HG03565 (cell line): ENCODE measurements around the gene NUP58.

Source experiments
- ATAC-seq: cut with Tn5 transposase; IDR thresholded peaks from one replicate; pipeline ENCODE4 v1.9.1; 2021; ENCODE audit warnings: mild to moderate bottlenecking, moderate library complexity; ENCODE audit not compliant: unreplicated experiment

Gene NUP58, protein sequence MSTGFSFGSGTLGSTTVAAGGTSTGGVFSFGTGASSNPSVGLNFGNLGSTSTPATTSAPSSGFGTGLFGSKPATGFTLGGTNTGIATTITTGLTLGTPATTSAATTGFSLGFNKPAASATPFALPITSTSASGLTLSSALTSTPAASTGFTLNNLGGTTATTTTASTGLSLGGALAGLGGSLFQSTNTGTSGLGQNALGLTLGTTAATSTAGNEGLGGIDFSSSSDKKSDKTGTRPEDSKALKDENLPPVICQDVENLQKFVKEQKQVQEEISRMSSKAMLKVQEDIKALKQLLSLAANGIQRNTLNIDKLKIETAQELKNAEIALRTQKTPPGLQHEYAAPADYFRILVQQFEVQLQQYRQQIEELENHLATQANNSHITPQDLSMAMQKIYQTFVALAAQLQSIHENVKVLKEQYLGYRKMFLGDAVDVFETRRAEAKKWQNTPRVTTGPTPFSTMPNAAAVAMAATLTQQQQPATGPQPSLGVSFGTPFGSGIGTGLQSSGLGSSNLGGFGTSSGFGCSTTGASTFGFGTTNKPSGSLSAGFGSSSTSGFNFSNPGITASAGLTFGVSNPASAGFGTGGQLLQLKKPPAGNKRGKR

DNA sequence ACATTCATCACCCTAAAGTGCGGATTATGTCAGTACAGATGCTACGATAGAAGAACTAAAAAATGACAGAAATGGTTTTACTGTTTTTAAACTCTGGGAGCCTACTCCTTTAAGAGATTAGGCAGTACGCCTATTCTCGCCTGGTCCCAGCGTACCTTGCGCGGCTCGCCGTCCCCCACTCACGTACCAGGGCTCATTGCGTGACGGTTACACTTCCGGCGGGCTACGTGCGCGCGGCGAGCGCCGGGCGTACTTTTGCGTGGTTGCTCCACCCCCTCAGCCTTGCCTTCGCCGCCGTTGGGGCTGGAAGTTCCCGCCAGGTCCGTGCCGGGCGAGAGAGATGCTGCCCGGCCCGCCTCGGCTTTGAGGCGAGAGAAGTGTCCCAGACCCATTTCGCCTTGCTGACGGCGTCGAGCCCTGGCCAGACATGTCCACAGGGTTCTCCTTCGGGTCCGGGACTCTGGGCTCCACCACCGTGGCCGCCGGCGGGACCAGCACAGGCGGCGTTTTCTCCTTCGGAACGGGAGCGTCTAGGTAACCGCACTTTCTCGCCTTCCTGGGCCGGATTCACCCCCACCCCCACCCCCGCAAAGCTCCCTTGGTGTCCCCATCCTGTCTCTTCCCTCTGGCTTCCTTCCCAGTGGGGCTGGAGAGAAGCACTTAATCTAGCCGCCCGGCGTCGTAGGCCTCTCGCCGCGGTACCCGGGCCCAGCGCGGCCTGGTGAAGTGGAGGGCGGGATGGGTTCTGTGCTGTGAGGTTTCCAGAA, at the start of gene NUP58:
Gene NUP58 (plus strand): TSS at position 279 of the 767 bp plus-strand sequence. CDS start 149 bp downstream, at position 428.
- ATAC-seq = peak; percentile 96

- no peak for ATAC-seq
These were observed 49.2 kb upstream of the NUP58 start for GRCh38 chr13:25252225-25252624.

DNA sequence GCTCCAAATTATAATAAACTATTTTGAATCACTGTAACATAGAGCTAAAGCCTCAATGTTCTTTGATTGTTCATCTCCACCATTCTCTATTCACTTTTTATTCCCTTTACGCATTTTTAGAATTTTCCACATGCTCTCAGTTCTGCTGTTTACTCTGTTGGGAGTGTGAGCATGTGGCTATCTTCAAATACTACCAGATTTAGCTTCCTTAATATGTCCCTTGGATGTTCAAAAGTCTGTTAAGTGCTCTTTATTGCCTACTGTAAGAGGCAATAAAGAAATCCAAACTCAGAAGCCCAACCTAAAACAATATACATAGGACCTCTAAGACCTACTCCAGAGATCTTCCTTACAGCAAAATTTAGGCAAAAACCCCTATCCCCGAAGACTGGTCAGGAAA, 48.7 kb upstream of the NUP58 start:
- ATAC-seq = no peak

DNA sequence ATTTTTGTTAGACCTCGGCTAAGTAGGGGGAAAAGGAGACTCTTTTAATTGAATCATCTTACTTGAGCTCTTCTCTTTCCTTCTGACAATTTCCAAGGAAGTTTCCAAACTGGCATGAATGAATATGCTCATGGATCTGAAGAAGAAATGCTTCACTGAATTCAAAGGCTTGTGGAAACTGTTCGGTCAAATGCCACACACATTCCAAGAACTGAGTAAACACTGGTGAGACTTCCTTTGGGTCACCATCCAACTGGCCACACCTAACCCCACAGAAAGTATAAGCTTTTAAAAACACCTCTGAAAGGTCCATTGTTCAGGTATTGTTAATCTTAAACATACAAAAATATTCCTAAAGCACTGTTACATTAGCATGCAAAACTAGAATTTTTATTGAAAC, 47.7 kb upstream of the NUP58 start:
- no peak for ATAC-seq

- no peak for ATAC-seq
These were observed 39.2 kb upstream of the NUP58 start for GRCh38 chr13:25262261-25262660.

DNA sequence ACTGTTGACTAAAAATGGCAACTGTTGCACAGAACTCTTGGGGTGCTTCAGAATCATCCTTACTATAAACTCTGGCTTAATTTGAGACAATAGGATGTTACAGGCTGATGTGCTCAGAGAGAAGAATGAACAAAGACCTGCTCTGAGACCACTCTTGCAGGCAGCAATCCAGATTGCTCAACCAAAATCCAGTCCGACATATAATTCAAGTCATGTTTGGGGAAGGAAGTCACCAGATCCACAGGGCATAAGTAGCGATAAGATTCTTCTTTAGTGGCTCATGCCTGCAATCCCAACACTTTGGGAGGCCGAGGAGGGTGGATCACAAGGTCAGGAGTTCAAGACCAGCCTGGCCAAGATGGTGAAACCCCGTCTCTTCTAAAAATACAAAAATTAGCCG, 34.7 kb upstream of the NUP58 start:
- no peak for ATAC-seq

DNA sequence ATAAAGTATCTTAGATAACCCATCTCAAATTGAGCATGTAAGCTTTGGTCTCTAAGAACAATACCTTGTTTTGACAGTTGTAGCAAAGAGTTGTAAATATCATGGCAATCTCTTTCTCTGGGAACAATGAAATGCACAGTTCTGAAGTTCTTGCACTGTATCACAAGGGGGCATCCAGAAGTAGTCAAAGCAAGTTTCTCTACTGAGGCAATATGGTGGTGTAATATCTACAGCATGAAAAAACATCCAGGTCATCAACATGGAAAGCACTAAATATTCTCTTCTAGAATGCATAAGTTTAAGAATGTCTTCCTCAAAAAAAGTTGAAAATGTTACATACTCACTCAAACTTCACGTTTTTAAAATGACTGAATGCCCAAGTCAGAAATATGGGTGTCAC, 33.7 kb upstream of the NUP58 start:
- no peak for ATAC-seq

- ATAC-seq = no peak
These were observed 32.9 kb upstream of the NUP58 start for GRCh38 chr13:25268561-25268960.

DNA sequence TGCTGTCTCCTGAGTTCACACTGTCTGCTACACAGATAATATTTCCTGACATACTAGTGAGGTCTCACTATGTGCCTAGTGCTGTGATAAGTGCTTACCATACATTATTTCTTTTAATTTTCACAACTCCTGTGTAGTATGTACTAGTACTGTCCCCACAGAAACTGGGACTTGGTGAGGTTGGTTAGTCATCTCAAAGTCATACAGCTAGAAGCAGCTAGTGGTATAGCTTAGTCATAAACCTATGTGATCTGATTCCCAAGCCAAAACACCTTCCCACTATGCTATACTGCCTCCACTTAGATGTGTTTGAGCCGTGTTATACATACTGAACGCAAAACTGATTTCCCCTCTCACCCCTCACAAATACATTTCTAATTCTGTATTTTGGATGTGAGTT, 24.7 kb upstream of the NUP58 start:
- ATAC-seq = peak; percentile 47

DNA sequence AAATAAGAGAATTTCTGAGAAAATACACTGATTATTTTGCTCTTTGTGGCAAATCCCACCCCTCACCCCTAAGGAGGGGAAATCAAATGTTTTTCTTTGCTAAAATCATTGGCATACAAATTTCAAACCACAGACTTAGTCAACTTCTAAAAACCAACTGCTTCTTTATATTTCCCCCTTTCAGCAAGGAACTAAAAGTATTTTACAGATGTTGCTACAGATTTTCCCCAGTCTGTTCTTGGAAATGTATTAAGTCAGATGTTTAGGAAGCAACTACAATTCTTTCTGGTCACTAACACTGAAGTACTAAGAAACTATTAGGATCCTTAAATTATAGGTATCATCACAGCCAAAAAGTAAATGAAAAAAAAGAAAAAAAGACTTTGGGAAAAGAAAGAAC, 21.0 kb upstream of the NUP58 start:
- no peak for ATAC-seq

GRCh38 chr13:25281193-25281934, 20.1 kb upstream of the NUP58 start:
- ATAC-seq = peak; percentile 44

GRCh38 chr13:25281935-25282332, 19.5 kb upstream of the NUP58 start:
- peak; percentile 27 for ATAC-seq

GRCh38 chr13:25286308-25286968, 15.0 kb upstream of the NUP58 start:
- ATAC-seq = no peak

GRCh38 chr13:25286969-25287961, 14.2 kb upstream of the NUP58 start, which contains the start of gene MTMR6:
Gene MTMR6 (minus strand): TSS chr13:25287488. CDS start chr13:25287247, 241 bp downstream.
- peak; percentile 95 for ATAC-seq

GRCh38 chr13:25288966-25289365, 12.5 kb upstream of the NUP58 start:
- ATAC-seq = no peak

- ATAC-seq = no peak
These were observed 9.7 kb upstream of the NUP58 start for GRCh38 chr13:25291691-25292090.

DNA sequence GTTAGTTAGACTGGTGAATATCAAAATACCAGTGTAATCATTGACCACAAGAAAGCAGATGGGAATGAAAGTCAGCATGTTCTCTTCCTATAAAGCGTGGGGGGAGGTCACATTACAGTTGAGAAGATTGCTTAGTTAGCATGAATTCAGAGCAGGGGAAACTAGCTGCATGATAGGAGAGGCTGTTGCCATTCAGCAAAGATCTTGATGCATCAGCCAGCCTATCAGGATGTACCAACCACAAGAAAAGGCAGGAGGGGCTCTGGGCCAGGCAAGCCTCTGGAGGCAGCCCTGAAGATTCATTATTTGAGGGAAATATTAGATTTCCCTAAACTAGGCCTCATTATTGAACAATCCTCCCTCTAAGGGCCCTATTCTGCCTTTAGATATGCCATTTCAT, 9.1 kb upstream of the NUP58 start:
- no peak for ATAC-seq

- no peak for ATAC-seq
These were observed 6.2 kb upstream of the NUP58 start for GRCh38 chr13:25295228-25295627.

- ATAC-seq = no peak
These were observed 5.7 kb upstream of the NUP58 start for GRCh38 chr13:25295701-25296100.
